HL-60/S4 treated with retinoic acid at 250 ng/mL for 4 days and 3 days (cell line): ENCODE data around the gene CHPF2.

ENCODE experiments used
- in situ Hi-C: fragments of 300-500 bp; cut with MboI; formaldehyde crosslinking; loops from 2 replicates; pipeline ENCODE4 v1.7.0; 2022; ENCODE audit warnings: low sequenced_read_pairs

The CHPF2 gene

DNA sequence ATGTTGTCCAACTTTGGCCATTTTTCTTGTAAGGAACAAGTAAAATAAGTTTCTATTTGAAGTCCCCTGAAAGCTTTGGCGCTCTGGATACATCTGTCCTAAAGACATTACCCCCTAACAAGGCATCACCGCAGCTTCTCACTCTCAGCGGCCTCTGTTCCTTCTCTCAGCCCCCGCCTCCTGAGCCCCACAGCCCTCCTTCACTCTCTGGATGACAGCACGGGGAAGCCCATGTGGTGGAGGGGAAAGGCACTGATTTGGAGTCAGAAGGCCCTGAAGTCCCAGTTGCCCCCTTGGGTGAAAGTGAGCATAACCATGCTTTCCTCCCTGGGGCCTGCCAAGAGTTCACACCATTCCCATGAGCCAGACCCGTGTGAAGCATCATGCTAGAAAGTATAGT, 26.6 kb upstream of the CHPF2 start:
- in situ Hi-C loops = no loop called here

DNA sequence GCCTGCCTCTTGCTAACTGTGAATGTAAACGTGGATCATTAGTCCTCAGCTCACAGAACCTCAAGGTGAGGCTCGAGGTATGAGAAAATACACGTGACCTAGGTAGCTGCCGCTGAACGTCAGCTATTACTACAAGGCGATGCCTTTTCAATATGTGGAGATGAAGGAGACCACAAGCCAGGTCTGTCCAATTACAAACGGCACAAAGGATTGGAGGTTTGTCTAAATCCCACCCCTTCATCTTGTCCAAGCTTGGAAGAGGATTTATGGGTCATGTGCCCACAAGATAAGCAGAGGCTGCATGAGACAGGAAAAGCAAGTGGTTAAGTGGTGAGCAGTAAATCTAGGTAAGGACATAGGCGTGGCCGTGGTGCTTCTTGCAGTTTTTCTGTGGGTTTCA, 25.4 kb upstream of the CHPF2 start:
- in situ Hi-C loops = no loop called here

DNA sequence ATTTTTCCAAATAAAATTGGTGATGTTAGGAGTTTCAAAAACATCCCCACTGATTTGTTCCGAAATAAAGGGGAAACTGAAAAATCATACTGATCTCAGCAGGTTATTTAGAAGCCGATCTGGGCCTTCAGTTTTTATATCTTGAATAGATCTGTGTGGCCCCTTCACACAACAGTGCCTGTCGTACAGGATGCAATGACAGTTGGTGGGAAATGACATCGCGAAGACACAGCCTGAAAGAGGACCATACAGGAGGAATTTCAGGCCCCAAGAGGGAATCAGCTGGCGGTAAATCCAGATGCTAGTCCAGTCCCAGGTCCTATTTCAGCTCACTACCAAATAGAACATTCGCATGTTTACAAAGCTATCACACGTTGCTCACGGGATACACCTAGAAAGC, 25.0 kb upstream of the CHPF2 start:
- in situ Hi-C loops = no loop called here

DNA sequence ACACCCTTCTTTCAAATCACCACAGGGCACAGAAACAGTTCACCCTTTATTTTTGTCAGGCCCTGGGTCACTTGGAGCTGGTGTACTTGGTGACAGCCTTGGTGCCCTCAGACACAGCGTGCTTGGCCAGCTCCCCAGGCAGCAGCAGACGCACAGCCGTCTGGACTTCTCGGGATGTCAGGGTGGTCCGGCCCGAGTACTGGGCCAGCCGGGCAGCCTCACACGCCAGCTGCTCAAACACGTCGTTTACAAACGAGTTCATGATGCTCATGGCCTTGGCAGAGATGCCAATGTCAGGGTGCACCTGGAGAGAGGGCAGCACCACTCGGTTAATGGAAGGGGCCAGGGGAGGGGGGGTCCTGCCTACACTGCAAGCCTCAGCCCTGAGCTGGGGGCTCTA, 24.5 kb upstream of the CHPF2 start:
- in situ Hi-C loops = no loop called here

DNA sequence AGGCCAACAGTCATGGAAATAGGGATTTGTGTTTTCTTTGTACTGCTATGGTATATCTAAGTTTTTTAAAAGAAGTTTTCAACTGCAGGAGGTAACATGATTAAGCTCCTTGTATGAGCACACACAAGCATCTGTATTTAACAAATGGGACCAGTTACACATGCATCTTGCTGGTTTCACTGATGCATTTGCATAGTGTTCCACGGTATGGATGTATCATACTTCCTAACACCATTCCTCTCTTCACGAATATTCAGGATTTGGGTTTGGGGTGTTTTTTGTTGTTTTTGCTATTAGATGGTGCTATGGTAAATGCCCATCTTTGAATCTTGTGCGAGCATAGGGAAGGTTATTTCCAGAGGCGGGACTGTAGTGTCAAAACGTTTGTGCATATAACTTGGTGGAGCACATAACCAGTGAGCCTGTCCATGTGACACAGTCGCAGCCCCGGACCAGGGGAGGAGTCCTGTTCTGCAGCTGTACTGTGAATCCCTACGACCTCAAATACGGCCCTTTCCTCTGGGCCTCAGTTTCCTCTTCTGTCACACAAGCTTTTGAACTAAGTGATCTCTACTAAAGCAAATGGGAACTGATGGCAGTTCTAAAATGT, 23.9 kb upstream of the CHPF2 start:
- in situ Hi-C loops = no loop called here

DNA sequence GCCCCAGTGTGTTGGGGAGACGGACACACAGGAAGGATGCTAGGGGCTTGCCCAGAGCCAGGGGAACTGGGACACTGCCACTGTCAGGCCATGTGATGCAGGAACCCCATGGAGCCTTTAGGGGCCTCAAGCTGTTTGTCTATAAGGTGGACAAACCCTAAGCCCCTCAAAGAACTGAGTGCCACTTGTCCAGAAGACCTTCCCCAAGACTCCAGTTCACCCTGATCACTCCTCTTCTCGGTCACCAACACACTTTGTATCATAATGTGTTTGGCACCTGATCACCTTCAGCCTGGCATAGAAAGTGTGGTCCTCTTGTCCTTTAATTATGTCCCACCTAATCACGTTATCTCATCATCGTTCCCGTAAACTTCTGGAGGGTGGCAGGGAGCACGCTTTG, 22.7 kb upstream of the CHPF2 start:
- in situ Hi-C loops = no loop called here

DNA sequence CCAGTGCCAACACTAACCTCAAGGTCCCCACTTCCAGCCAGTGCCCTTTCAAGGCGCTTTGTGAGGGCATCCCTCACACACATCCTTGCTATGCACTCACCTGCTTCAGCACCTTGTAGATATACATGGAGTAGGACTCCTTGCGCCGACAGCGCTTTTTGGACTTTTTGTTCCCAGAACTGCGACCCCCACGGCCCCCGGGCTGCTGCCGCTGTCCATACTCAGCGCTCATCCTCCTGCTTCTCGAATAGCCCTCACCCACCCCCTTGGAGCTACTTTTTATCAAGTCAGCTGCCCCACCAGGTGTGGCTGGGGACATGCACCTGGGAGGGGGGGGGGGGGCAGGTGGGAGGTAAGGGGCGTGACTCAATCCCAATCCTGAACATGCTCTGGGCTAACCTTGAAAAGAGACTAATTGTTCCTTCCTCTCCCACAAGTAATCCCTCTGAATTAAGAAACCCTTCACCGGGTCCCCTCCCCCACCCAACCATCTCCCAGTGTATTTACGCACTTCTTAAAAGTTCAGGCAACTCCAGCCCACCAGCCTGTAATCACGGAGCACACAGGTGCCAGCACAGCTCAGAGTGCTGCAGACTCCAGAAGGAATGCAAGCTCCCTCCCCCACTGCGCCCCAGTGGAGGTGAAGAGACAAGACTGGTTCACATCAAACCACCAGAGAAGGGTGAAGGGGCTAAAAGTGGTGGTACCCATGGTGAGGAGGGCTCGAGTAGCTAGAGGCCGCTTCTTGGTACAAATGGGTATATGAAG, 22.0 kb upstream of the CHPF2 start, which contains the start of gene H2BK1:
TSS of gene H2BK1 (minus strand) at position 402 of the 768 bp plus-strand sequence. CDS start at position 232, 170 bp downstream.
- in situ Hi-C loops = no loop called here

DNA sequence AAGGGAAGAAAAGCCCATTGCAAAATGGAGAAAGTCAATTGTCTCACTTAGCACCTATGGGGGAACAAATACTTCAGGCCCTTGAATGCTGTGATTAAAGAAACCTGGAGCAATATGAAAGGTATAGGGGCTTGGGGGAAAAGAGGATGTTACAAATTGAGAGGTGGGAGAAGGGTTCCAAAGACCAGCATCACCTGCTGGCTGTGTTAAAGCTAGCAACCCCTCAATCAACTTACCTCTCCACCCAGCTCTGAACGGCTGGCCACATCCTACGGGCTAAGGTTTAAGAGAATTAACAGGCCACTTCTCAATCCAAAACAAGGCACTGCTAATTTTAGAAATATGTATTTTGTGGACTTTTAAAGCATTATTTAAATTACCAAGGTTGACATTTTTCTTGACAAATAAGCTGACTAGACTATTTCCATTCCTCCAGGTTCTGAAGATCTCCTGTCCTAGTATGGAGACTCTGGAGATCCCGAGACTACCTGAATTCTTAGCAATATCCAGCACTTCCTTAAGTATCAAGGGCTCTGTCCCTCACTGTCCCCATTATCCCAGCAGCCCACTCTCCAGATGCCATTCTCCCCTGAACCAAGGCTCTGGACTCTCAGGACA, 21.0 kb upstream of the CHPF2 start:
- in situ Hi-C loops = no loop called here

DNA sequence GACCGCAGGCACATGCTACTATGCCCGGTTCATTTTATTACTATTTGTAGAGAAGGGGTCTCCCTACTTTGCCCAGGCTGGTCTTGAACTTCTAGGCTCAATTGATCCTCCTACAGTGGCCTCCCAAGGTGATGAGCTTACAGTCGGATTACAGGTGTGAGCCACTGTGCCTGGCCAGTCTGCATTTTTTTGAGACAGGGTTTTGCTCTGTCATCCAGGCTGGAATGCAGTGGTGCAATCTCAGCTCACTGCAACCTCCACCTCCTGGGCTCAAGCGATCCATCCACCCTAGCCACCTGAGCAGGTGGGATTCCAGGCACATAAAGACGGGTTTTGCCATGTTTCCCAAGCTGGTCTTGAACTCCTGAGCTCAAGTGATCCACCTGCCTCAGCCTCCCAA, 19.7 kb upstream of the CHPF2 start:
- in situ Hi-C loops = no loop called here

DNA sequence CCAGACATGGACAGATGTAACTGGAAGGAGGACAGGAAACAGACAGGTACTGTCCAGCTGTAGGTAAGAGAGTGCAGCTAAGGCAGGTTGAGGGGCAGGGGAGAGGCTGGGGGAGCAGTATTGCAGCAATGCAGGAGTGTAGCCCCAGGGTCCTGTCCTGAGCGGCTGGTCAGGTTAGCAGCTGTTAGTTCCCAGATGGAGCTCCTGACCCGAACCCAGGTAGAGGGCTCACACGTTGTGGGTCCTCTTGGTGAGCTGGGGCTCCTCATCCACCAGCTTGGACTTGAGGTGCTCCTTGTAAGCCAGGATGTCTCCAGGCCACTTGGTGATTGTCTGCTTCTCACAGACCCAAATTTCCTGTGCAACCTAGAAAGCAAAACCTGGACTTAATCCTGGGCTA, 18.5 kb upstream of the CHPF2 start:
- in situ Hi-C loops = no loop called here

DNA sequence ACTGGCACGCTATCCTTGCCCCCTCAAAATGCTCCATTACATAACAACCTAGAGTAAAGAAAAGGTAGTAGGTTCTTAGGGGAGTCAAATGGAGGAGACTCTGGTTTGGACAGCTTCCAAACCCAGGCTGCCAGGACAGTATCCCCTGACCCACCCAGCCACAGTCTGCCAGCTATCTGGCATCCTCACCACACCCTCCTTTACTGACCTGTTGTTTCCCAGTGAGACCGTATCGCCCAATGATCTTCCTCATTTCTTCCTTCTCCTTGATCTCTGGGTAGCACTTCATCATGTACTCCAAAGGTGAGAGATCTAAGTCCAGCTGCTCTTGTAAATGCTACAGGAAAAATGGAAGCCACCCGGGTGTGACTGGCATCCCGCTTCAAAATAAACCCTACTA, 16.9 kb upstream of the CHPF2 start:
- in situ Hi-C loops = no loop called here

DNA sequence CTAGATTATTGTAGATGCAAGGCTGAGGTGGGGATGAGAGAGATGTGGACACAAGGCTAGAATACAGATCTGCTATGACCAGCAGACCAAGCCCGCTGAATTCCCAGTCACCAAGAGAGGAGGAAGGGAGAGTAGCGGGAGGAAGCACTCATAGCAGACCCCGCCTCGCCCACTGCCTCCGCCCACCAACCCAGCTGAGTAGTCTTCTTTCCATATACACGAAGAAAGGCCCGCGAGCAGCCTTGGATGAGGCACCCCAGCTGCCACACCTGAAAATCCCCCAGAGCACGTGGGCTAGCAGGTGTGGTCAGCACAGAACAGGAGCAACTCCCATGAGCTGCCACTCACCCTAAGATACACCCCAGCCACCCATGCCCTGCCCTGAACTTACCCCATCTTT, 14.1 kb upstream of the CHPF2 start:
- in situ Hi-C loops = no loop called here

DNA sequence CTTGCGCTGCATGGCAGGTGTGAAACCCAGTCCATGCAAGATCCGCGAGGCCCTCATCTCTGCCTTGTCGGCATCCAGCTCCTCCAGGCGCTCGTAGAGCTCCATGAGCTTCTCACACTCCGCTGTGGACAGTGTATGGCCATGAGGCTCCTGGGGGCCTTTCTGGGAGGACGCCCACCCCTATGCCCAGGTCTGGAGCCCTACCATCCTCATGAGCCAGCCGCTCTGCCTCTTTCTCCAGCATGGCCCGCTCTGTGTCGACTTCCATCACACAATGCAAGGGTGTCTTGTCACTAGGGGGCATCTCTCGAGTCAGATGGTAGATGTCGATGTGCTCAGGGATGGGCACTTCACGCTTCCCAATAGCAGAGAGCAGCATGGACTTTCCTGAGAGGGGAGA, 8.6 kb upstream of the CHPF2 start:
- in situ Hi-C loops = no loop called here

DNA sequence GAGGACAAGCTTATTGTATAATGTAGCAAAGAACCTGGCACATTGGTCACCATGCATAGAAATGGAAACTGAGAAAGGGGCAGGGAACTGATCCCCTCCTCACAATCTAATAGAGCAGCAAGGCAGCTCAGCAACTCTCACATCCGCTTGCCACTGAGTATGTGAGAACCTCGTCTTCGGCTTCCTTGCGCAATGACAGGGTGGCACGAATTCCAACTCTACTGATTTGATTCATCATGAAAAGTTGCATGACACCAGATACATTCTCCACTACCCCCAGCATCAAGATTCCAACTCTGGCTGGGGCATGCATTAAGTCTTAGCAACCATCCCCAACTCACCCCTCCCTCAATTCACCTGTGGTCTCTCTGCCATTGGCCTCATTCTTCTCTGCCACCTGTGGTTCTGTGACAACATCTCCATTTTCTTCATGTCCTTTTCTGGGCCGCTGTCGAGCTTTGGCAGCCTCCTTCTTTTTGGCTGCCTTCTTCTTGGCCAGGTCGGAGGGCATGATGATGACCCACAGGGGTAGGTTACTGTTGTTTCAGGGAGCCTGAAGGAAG, 6.3 kb upstream of the CHPF2 start:
- in situ Hi-C loops = no loop called here

DNA sequence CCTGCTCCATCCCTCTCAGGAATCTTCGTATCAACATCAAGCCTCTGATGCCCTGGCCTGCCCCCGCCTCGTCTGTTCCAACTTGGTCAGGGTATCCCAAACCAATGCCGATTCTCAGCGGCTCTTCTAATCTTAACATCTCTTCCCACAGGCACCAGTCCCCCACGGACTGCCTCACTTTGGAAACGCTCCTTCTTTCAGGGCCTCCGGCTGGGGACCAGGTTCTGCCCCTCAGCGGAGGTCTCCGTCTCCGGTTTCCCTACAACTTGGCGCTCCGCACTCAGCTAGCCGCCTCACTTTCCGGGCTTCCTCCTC, 5.8 kb upstream of the CHPF2 start:
- in situ Hi-C loops = no loop called here

DNA sequence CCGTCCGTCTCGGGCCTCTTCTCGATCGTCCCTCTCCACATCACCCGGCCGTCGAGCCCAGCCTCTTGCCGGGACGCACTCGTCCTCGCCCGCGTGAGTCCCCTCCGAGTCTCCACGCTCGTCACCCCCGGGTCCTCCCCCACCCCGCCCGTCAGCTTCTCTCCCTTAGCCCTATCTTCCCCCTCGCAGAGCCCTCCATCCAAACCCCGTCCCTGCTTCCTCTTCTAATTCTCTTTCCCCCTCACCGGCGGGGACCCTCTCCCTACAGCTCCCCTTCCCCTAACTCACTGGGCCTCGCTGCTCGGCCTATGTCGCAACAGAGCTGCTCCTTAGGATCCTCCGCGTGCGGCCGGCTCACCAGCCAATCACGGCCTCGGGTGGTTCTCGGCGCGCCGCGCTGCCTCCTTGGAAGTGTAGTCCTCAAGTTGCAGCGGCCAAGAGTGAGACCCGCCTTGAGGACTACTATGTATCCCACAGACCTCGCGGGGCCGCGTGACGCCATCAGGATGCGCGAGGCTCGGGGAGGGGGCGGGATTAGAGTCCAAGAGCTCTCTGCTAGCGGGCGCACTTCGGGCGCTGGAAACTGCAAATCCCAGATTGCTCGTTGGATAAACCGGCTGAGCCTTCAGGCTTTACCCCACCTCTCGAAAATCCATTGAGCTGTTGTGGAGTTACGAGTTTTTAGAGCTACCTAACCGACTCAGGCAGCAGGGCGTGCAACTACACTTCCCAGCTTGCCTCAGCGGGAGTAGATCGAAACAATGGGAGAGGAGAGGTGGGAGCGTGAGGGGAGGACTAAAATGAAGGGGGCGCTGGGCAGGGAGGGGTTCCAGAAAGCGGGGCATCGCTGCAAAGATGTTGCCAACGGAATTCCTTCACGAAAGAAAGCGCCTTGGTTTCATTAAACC, 5.2 kb upstream of the CHPF2 start, which contains the start of gene ABCF2:
TSS of gene ABCF2 (minus strand) at position 331 of the 908 bp plus-strand sequence. CDS start 747 bp downstream, outside the sequence.
- in situ Hi-C loops = no loop called here

DNA sequence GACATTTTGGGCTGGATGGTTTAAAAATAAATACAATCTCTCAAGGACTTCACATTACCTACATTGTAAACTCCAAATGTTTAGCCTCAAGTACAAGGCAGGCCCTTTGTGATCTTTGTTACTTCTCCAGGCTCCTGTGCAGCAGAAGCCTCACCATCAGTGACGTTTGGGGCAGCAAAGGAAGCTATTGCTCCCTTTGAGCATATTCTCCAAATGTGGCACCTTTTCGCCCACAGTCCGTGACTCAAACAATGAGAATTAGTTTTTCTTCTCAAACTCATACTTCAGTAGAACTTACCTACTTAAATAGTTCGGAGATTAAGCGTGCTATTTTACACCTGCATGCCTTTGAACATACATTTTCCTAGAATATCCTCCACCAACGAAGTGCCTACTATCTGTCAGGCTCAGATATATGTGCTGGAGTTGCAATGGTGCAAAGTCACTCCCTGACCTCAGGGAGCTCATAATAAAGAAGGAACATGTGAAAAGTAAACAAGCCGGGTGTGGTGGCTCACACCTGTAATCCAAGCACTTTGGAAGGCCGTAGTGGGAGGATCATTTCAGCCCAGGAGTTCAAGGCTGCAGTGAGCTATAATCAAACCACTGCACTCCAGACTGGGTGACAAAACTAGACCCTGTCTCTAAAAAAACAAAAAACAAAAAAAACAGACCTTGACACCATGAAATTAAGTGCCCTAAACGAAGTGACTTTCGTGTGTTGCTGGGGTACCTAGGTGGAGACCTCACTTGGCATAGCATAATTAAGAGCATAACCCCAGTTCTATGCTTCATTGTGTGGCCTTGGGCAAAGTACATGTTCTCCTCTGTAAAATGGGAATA, 4.0 kb upstream of the CHPF2 start:
- in situ Hi-C loops = no loop called here

DNA sequence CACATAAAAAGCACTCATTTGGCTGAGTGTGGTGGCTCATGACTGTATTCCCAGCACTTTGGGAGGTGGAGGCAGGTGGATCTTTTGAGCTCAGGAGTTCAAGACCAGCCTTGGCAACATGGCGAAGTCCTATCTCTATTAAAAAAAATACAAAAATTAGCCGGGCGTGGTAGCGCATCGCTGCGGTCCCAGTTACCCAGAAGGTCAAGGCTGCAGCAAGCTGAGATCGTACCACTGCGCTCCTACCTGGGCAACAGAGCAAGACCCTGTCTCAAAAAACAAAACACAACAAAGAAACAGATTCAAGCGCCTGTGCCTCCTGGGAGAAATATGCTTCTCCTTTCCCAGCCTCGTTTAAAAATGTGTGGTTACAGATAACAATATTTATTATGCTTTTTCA, 3.0 kb upstream of the CHPF2 start:
- in situ Hi-C loops = no loop called here

DNA sequence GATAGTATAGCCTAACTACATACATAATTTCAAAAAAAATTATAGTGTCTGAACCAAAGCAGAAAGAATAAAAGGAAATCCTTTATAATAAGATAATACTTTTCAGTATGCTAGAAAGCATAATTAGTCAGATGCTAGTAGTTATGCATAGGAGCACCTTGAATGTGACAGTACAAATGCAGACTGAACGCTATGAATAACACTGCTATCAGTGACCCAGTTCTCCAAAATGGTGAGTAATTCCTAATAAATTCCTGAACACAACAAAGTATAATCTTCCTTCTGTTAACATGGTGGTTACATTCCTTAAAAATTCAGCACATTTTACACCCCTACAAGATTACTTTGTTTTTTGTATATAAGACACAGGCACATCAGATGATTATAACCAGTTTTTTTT, 1.2 kb upstream of the CHPF2 start:
- in situ Hi-C loops = no loop called here
